NCI-H146 treated with DMSO at 0.1 percent for 48 hours (cell line): ENCODE results near the gene CACHD1.
A peak's percentile ranks its signal among the peaks of the same experiment; 100 is the strongest.

Experiments used
- DNase-seq: peaks from one replicate; lab custom pipeline; 2025; ENCODE audit not compliant: unreplicated experiment; lab: John Stamatoyannopoulos, UW

CACHD1 gene

DNA sequence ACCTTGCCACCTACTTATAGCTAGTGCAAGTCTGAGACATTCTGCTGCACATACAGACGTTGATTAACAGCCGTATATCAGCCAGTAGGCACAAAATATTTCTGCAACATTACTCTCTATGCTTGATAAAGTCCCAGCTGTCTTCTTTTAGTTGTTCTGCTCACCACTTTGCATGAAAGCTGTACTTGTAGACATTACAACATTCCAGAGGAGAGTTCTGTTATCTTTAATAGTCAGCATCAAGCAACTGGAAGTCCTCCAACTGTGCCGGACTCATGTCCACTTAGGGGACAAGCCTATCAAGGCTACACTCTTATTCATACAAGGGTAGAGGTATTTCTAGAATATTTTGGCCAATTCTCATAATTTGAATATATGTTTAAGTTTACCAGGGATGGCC is 50.0 kb downstream of the CACHD1 start:
- DNase-seq = no peak

DNA sequence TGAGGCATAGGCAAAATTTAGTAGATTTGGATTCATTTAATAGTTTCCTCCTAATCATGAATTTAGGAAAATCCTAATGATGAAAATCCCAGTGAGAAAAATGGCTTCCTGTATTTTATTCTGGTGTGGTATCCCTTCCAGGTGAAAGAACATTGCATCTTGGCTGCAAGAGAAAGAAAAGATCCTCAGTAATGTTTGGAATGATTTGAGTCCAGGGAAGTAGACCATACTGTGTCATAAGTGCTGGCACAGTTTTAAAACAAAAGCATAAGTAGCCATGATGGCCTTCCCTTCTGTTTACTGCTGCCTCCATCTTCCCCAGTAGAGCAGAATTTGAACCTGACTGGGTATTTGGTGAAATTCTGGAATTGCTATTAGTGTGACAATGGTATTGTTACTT is 52.8 kb downstream of the CACHD1 start:
- DNase-seq = no peak

DNA sequence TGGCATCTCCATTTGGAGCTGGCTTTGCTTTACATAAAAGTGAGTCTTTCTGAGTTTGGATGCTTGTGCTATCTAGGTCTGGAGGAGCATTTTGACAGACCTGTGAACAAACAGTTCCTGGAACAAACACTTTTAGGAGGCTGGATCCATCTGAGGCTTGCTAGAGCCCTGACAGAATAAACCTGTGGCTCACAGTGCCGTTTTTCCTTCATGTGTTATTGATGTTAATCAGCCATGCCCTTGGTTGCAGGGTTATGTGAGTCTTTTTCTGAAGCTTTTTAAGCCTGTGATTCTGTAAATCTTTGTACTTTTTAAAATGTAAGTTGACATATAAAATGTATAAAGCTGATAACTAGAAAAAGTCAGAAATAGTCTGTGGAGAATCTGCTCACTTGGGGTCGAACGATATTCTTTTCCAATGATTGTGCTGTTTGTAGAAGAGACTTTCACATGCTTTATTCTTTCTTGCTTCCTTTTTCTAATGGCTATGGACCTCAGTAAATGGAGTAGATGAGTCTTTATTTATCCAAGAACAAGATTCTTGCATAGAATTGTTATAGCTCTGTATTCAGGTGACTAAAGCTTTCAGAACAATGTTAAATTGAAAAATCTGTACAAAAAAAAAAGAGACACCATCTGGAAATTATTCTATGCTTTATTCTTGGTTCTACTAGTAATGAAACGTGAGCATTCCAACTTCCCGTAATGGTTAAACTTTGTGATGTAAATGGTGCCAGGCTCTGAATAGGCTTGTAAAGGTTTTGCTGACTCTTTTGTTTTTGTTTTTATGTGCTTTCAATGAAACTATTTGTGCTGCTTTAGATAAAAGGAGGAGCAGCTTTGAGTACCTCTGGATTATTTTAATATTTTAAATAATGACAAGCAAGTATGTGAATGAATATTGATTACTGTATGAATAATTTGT is 53.7 kb downstream of the CACHD1 start:
- DNase-seq = no peak

DNA sequence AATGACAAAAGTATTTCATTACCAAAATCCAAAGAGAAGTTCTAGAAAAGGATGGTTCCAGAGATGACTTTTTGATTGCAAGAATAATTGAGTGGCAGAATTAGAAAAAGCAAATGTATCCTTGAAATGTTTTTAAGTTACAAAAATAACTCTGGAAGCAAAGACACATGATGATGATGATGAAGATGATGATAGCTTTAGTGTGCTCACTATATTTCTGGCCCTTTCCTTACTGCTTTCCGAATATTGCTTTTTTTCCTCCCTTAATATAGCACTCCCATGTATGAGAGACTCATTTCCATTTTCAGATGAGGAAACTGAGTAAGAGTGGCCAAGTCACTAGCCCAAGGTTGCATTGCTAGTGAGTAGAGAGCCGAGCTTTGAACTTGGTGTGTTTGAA is 54.7 kb downstream of the CACHD1 start:
- DNase-seq = no peak

DNA sequence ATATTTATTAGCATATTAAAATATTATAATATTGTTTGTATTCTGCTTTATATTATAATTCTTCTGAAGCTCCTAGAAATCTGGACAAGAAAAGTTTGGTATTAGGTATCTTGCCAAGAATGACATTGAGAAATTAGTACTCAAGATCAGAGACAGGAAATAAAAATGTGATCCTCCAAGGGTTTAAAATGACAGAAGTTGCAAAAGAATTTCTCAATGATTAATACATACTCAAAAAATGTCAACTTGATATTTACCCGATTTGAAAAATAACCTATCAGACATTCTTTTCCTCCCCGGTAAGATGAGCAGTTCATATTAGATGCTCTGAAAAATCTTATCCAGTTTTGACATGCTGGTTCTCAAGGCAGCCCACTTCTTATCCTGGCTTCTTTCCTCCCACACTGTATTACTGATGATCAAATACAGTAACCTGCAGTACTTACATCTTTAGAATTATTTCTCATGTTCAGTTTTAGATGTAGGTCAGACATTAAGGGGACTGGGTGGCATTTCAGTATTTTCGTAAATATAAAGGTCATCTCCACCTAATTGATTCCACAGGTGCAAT is 55.3 kb downstream of the CACHD1 start:
- no peak for DNase-seq

DNA sequence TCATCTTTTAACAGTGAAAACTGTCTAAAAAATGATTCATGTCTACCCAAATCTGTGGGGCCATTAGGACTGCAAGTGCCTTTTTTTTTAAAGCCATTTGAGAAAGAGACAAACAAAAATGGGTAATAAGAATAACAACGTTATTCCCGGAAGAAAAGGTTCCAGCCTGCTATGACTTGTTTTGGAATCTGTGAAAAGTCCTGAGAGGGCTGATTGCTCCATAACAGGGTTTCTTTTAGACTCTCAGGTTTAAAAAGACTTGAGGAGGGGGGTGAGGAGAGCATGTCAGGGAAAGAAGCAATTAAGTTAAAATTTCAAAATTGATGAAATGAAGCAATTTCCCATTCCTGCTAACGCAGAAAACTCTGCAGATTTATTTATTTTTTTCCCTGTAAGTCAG is 56.4 kb downstream of the CACHD1 start:
- no peak for DNase-seq

DNA sequence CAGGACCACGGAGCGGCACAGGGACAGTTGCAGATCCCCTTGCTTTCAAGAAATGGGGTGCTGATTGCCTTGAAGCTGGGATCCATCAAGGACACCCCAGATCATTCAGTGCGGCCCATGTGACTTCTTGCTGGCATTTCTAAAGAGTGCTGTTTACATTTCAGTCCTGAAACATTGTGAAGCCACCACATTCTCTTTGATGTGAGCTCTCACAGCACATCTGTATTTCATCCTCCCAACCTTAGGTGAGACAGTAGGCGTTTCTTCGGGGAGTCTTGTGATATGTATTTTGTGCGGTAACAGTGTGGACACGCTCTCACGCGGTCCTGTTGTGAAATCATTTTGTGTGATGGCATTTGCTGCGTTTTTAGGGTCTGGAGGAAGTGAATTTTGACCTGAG is 57.2 kb downstream of the CACHD1 start:
- DNase-seq = no peak

DNA sequence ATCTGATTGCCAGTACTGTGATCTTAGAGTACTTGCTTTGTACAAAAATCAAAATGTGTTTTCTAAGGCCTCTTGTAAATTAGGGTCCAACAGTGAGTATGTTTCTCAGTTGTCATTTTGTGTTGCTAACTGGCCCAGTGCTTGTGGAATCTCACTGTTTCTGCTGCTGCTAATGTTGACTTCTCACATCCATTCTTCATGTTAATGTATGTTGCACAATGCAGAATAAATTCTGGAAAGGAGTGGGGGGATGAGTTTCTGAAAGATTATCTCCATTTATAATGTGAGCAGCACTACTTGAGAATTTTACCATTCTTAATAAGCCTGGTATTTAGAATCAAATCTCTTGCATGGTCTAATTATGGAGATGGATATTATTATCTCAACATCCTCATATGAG is 57.9 kb downstream of the CACHD1 start:
- no peak for DNase-seq

DNA sequence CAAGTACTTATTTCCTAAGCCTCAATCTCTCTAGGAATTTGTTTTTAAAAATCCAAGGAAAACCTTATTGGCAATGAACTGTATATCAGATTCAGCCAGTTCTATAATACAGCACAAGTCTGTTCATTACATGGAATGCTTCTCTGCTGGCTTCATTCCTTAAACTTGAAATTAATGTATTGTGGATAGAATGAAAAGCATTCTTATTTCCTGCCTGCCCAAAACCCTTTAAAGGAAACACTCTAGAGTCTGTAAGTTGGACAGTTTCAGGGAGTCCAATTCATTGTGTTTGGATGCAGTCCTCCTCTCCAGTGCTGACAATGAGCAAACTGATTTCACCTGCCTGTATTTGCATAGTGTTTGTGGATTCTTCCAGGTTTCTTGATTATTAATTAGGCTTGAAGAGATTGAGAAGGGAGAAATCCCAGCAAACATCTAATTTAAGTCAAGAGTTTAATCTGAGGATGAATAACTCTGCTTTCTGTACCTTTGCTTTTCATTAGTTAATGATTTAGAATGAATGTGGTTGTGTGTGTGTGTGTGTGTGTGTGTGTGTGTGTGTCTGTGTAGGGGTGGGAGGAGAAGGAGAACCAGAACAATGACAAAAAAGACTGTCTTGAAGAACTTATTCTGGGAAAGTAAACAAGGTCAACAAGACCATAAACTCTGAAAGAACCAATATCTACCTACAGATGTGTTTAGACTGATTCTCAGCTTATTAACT is 61.2 kb downstream of the CACHD1 start:
- no peak for DNase-seq

DNA sequence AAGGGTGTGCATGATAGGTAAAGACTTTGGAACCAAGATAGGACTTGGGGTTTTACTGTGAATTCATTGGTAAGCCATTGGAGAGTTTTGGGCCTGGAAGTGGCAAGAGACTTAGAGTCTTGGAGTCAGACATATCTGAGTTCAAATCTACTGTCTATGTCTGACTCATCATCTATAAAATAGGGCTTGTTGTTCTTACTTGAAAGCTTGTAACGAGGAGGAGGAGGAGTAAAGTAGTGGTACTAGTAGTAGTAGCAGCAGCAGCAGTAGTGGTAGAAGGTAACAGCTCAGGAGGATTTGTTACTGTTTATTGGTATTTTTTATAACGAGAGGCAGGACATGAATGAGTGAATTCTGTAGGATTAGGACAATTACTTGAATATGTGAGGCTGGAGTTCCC is 62.7 kb downstream of the CACHD1 start:
- DNase-seq = no peak

DNA sequence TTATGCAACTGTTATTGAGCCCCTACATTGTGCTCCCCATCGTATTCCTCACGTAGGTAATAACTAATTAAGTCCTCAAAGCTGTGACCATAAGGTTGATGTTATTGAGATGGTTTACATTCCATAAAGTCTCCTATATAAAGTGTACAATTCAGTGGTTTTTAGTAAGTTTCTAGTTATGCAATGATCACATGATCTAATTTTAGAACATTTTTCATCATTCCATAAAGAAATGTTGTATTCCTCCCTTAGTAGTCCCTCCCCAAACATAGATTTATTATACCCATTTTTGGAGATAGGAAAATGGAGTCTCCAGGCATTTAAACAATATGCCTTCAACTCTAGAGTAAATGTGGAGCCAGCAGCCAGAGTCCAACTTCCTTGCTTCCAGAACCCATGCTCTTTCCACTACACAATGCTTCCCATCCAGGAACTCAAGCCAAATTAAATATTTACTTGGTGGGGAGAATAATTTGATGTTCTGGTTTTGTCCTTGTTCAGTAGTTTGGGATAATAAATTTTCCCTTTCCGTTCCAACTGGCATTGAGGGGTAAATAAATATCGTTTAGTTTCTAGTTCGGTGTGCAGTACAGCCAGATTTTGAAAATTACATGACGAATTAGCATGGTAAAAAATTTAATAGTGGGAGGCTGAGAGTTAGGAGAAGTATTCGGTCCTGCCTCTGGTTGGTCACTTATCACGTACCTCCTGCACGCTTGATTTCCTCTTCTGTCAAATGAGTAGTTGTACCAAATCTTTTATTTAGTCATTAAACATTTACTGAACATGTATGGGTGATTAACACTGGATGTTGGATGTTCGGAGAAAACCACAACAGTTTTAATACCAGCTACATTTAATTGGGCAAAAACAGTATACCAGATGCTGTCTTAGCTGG is 66.3 kb downstream of the CACHD1 start:
- peak; percentile 49 for DNase-seq

DNA sequence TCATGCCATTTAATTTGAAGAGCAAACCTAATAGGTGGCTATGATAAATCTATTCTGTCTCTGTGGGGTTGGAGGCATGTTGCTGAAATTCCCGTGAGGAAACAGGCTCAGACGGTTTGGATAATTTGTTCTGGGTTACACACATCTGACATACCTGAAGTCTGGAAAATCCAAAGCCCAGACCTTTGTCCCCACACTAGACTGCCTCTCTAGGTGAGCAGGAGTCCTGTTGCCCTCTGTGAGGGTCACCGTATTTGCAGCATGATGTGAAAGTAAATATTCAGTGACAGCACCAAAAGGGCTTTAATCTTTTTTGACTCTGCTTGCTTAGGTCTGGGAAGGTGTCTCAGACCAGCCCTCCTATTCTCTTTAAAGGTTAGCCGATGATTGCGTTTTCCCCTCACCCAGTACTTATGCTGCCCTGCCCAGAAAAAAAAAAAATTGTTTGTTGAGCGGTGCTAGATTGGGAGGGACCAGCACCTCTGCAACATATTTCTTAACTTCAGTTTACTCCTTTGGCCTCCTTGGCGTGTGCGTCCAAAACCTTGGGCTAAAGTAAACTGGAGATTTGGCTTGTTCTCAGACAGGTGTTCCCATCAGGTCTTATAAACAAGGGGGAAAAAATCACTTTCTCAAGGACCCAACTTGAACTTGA is 67.0 kb downstream of the CACHD1 start:
- no peak for DNase-seq

DNA sequence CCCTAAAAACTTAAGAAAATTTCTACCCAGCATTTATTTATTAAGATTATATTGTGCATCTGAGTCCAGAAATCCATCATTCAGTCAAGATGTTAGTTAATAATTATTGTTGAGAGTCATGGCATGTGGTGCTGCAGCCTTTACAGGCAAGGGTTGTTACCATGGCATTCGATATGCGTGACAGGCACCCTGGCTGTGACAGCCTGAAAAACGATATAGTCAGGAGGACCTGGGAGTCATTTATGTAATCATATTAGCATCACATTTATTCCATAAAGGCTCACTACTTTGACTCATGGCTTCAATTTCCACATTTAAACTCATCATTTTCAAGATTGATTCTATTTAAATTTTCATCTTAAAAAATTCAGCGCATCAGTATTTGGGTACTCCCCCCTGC is 68.0 kb downstream of the CACHD1 start:
- peak; percentile 19 for DNase-seq

DNA sequence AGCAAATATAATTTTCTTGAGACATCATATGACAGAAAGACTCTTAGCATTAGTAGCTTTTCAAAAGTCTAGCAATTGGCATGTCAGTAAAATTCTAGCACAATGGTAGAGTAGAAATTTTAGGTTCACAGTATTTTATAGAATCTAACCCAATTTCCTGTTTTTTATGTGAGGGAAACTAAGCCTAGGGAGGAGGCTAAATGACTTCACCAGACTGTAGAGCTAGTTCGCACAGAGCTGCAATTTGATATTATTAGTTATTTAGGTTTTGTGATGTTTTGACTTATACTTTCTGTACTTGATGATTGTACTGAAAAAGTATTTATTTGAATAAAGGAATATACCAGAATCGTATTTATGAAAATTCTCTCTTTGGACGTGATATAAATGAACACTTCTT is 68.5 kb downstream of the CACHD1 start:
- DNase-seq = no peak

DNA sequence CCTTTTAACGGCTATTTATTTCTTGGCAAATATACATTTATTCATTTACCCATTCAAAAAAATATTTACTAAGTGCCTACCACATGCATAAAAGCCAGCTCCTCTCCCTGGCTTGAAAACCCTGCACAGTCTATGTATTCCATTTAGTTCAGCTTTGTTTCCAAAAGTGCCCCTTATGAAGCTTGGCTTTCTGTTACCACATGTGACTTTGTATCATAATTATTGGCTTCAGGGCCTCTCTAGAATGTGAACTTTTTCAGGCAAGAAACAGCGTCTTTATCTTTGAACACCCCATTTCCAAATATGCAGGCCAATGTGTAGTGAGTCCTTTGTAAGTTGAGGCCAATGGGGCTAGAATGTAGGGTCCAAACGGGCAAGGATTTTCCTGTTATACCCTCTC is 69.4 kb downstream of the CACHD1 start:
- DNase-seq = no peak

DNA sequence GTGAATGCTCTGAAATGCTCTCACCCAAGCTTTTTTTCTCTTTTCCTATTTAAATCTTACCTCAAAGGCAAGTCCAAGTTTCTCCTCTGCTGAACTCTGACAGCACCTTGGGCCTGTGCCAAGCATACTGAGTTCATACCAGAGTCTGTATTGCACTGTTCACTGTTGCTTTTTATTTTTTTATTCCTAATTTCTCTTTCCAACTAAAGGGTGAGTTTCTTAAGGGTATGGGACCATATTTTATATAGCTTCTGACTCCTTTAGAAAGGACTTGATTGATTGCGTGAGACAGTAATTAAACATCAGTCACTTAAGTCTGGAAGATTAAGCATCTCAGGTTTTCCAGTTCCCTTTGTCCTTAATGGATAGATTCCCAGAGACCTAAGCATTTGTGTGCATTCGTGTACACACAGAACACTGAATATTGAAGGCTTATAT is 69.9 kb downstream of the CACHD1 start:
- DNase-seq = no peak

DNA sequence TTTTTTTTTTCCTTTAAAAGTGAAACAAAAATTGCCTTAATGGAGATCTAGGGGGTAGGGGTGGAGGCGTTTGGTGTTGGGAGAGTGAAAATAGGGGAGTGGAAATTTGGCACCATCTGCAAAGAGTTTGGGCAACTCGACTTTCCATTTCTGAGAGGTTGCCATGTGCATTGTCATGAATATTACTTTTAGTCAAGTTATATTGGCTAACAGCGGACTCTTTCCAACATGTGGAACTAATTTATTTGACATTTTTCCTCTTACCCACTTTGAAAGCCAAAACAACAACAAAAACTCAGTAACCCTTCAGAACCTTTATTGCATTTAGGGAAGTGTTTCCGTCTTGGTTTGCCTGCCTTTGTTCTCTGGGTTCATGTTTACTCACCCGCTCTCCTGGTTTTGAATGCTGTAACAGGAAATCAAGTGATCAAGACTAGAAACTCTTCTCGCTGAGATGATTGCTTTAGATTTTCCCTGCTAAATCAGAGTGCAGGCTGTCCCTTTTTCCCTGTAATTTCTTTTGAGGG is 70.4 kb downstream of the CACHD1 start:
- DNase-seq = peak; percentile 9

DNA sequence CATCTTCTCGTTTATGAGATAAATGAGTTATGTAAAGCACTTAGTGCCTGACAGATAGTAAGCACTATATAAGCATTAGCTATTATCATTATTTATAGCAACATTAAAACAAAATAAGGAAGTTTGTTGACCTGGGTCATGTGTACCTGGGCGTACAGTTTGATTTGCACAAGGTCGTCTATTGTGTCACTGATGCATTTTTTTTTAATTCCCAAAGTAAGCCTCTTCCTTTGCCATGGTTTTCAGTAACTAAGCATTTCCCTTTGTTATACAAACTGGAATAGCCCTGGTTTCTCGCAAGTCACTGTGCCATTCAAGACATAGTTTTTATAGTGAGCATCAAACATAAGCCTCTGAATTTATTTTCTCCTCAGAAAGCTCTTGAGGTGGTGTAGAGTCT is 72.2 kb downstream of the CACHD1 start:
- no peak for DNase-seq

DNA sequence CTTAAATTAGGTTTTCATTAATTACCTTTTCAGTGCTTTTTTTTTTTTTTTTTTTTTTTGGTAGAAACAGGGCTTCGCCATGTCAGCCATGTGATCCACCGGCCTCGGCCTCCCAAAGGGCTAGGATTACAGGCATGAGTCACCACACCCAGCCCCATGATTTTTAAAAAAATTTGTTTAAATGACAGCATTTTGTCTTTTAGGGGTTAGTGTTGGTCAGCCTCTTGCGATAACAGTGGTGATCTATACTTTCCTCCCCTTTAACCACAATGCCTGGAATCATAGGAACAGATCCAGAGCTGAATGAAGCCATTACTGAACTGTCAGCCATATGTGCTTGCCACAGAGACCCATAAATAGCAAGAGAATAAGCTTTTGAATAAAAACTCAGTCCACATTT is 73.9 kb downstream of the CACHD1 start:
- no peak for DNase-seq

DNA sequence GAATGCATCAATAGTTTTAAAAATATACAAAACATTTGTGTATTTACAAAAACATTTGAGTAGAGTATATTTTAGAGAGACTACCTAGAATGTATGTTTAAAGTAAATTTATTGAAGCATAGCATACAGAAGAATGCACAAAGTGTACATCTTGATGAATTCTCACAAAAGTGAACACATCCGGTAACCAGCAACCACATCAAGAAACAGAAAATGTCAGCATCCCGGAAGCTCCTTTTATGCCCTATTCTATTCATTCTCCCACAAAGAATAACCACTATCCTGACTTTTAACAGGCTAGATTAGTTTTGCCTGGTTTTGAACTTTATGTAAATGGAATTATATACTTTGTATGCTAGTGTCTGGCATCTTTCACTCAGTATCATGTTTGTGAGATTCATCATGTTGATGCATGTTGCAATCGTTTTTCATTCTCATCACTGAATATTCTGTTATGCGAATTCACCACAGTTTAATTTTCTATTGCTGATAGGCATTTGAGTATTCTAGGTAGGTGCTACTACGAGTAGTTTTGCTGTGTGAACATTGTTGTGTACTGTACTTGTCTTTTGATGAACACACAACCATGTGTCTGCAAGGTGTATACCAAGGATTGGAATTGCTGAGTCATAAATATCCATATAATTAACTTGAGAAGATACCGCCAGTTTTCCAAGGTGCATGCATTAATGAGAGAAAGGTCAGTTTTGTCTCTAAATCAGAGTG is 75.4 kb downstream of the CACHD1 start:
- no peak for DNase-seq
